GM12875 (cell line): Measurements from ENCODE around the gene LAMA2.

ENCODE experiments used
- H3K4me3 ChIP-seq: one replicate; pipeline ENCODE4 v1.5.1; 2011; ENCODE audit warnings: low read depth, low read length, control low read depth
- TF ChIP-seq, protein P1 (sequence below): IDR thresholded peaks from 2 replicates; pipeline ENCODE4 v1.5.1; 2011; ENCODE audit warnings: low read depth, mild to moderate bottlenecking, control low read depth, inconsistent platforms, low read length, moderate library complexity, borderline replicate concordance; ENCODE audit not compliant: insufficient read depth

The LAMA2 gene

DNA sequence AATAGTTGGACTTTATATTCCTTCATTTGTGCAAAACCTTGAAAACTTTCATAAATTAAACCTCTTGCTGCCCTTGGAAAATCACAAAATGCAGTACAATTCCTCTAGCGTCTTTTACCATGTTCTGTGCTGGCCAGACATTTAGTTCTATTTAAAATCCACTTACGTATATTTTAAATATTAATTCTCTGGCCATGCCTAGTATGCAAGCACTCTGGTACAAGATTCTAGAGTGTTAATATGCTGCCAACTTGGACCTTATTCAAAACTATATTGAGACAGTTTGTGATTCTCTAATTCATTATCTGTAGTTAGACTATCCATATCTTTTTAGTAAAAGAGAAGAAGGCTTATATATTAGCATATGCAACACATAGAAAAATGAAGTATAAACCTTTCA is 498.9 kb downstream of the LAMA2 start:
- TF ChIP-seq, protein P1, sequence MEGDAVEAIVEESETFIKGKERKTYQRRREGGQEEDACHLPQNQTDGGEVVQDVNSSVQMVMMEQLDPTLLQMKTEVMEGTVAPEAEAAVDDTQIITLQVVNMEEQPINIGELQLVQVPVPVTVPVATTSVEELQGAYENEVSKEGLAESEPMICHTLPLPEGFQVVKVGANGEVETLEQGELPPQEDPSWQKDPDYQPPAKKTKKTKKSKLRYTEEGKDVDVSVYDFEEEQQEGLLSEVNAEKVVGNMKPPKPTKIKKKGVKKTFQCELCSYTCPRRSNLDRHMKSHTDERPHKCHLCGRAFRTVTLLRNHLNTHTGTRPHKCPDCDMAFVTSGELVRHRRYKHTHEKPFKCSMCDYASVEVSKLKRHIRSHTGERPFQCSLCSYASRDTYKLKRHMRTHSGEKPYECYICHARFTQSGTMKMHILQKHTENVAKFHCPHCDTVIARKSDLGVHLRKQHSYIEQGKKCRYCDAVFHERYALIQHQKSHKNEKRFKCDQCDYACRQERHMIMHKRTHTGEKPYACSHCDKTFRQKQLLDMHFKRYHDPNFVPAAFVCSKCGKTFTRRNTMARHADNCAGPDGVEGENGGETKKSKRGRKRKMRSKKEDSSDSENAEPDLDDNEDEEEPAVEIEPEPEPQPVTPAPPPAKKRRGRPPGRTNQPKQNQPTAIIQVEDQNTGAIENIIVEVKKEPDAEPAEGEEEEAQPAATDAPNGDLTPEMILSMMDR: no peak
- no peak overlapping the region for H3K4me3 ChIP-seq

- H3K4me3 ChIP-seq: no peak overlapping the region
- TF ChIP-seq, protein P1: no peak
Measured at GRCh38 chr6:129382916-129383315, 500.0 kb downstream of the LAMA2 start.

GRCh38 chr6:129385117-129385516 is 502.2 kb downstream of the LAMA2 start:
- H3K4me3 ChIP-seq: no peak overlapping the region
- TF ChIP-seq, protein P1: no peak

DNA sequence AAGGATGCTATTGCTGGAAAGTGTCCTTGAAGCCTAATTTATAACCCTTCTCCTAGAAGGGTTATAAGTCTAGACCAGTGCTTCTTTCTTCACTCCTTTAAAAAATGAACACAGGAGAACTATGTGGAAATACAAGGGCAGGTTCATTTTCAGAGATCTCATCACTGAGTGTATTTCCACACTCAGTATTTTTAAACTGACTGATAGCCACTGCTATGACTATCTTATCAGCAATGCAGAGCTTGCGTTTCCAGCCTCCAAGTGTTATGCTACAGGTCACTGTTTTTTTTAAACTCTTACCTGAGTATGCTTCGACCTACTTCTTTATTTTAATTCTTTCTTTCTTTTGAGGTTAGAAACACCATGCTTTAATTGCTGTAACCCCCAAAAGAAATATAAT is 508.0 kb downstream of the LAMA2 start:
- TF ChIP-seq, protein P1: no peak
- H3K4me3 ChIP-seq: no peak overlapping the region

DNA sequence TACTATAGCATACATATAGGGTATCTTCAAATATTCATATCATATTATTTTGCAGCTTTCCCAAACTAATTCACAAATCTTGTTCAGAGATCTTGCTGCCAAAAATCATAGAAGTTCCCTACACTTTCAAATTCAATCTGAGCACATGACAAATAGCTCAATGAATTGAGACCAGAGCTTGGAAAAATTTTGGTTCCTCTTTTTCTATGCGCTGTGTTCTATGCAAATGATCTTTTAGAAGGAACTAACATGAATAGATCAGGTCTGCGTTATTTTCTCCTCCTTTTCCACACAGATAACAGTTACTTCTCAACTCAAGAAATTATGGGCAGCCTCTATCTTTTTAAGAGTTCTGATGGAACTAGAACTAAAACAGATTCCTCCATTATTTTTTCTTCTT is 510.7 kb downstream of the LAMA2 start:
- H3K4me3 ChIP-seq: no peak overlapping the region
- TF ChIP-seq, protein P1: no peak

GRCh38 chr6:129398764-129399163 is 515.8 kb downstream of the LAMA2 start:
- no peak overlapping the region for H3K4me3 ChIP-seq
- TF ChIP-seq, protein P1: no peak

GRCh38 chr6:129402244-129402643 is 519.3 kb downstream of the LAMA2 start:
- TF ChIP-seq, protein P1: no peak
- no peak overlapping the region for H3K4me3 ChIP-seq
